ENCODE results near the gene CALHM6. TPM values are rescaled to one million over a fixed set of nuclear protein-coding genes. Genes with fewer than 3 reads are reported as not detected.

The CALHM6 gene
- total and polyA plus RNA-seq, 2 donors (not counting 1 experiment from before 2014, with no cell fraction given) = 30.6 to 68.4 TPM

DNA sequence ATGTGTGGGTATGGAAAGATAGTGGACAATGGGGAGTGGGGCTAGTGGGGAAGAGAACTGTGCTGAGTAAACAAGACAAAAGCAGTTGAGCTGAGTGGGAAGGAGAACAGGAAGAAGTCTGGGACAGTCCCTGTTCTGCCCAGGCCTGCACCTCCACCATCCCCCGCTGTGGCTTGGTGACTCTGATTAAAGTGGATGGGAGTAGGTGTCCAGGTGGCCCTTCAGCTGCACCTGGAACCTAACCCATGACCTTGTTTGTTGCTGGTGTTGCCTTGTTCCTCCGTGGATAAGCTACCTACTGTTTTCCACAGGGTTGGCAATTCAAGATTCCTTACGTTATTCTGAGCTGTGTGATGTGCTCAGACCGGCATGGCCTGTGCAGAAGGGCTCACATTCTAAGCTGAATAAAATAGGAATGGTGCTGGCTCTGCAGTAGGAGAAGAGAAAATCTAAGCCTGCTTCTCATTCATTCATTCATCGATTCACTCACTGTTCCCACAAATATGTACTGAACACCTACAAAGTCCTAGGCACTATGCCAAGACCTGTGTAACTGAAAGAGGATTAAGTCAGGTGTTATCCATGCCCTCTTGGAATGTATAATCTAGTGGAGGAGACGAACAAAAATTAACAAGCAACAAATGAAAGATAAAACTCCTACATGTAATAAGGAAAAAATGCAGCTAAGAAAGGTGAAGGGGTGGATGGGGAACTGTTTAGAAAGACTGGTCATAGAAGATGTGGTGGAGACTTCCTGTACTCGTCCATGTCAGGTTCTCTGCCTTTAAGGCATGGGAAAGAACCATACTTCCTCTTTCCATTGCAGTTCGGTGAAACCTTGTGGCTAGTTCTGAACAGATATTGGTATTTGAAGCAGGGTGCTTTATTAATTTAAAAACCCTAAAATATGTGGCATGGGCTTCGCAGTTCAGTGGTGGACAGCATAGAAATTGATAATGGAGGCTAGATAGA lies 10.1 kb upstream of the CALHM6 start:
- H3K4me1 Mint-ChIP-seq = peaks cover 33% of the 10 kb centered on the region
- no peaks in the 10 kb centered on the region for H3K9me3 Mint-ChIP-seq (ENCODE audit: insufficient read depth)
- Histone ChIP-seq H3K27ac (ENCODE audit: low read length in 2 of 2) (no peak overlapping the region), H3K9me3 (ENCODE audit: control extremely low read depth in 1 of 3, control insufficient read depth in 2 of 3, insufficient read depth in 1 of 3, low read length in 2 of 3) (no peaks in the 10 kb centered on the region), H3K4me1 (ENCODE audit: control insufficient read depth in 2 of 2, insufficient read depth in 2 of 2, low read length in 2 of 2) (peaks cover 15 to 19% of the 10 kb centered on the region in 2 donors), H3K79me2 (ENCODE audit: control insufficient read depth, insufficient read depth, low read length) (no peaks in the 10 kb centered on the region), H3K27me3 (replicated peaks in 1 of 4; ENCODE audit: control extremely low read depth in 1 of 4, control insufficient read depth in 3 of 4, insufficient read depth in 4 of 4, low read length in 3 of 4) (no peaks in the 10 kb centered on the region), H4K20me1 (ENCODE audit: control insufficient read depth, insufficient read depth, low read length, poor library complexity, severe bottlenecking) (no peaks in the 10 kb centered on the region), H3K9ac (ENCODE audit: low read length) (no peak overlapping the region), H2AFZ (ENCODE audit: insufficient read depth, low read depth, low read length, poor library complexity, severe bottlenecking) (no peak overlapping the region), H3K36me3 (replicated peaks in 1 of 2; ENCODE audit: control extremely low read depth in 1 of 2, control insufficient read depth in 1 of 2, extremely low read depth in 1 of 2, insufficient read depth in 2 of 2, low read length in 1 of 2) (no peaks in the 10 kb centered on the region), H3K4me3 (ENCODE audit: control extremely low read depth in 1 of 5, extremely low read depth in 1 of 5, insufficient read depth in 1 of 5, low read depth in 2 of 5, low read length in 4 of 5) (no peak overlapping the region), H3K4me2 (replicated peaks; ENCODE audit: low read depth, low read length, poor library complexity, severe bottlenecking) (peak overlapping the region; percentile 42)
- ChIA-PET POLR2A (interaction anchor here (0.7 kb wide), 1 partner anchor 65 kb away, joined by 5 read pairs; no protein-coding TSS in a partner anchor), CTCF (interaction anchor here (0.6 to 1.9 kb wide), 6 partner anchors 9 to 234 kb away, joined by 3 to 10 read pairs (median 4); partner anchors contain the start of gene DSE)
- WGBS (ENCODE audit: insufficient coverage) = 61% methylated on average over 2 of the region's 9 CpGs
- intact Hi-C loops (cut with micrococcal nuclease) = loop anchor here (1.0 kb wide), 1 partner anchor 11 kb away; no protein-coding TSS in a partner anchor
- peak overlapping the region; percentile 76 for H3K27ac Mint-ChIP-seq
- no peak for TF ChIP-seq EZH2 (IDR thresholded peaks at IDR 0.05; ENCODE audit: borderline replicate concordance, insufficient read depth, low read depth, low read length, poor library complexity, severe bottlenecking)
- TF ChIP-seq, protein P1, sequence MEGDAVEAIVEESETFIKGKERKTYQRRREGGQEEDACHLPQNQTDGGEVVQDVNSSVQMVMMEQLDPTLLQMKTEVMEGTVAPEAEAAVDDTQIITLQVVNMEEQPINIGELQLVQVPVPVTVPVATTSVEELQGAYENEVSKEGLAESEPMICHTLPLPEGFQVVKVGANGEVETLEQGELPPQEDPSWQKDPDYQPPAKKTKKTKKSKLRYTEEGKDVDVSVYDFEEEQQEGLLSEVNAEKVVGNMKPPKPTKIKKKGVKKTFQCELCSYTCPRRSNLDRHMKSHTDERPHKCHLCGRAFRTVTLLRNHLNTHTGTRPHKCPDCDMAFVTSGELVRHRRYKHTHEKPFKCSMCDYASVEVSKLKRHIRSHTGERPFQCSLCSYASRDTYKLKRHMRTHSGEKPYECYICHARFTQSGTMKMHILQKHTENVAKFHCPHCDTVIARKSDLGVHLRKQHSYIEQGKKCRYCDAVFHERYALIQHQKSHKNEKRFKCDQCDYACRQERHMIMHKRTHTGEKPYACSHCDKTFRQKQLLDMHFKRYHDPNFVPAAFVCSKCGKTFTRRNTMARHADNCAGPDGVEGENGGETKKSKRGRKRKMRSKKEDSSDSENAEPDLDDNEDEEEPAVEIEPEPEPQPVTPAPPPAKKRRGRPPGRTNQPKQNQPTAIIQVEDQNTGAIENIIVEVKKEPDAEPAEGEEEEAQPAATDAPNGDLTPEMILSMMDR (IDR thresholded peaks at IDR 0.05) = no peak
- peak; percentile 69 for DNase-seq
- no peaks in the 10 kb centered on the region for H3K27me3 Mint-ChIP-seq
- ATAC-seq (ENCODE audit: low read depth) = peak; percentile 88
- peak overlapping the region; percentile 54 for H3K4me3 Mint-ChIP-seq

DNA sequence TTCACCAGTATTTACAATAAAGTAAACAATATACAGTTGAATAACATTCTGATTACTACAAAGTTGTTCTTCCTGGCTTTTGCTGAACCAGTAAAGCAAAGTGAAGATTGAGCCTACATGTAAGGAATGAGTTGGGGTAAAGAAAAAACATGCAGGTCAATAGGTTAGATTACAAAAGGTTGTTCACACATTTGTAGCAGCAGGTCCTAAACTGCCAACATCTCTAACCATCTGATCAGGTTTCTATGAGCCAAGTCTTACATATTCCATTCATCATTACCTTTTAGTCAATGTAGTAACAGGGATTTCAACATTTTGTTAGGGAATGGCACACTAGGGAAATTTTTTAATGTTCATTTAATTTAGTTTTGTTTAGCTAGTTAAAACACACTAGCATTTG lies 9.3 kb upstream of the CALHM6 start:
- H3K36me3 ChIP-seq (replicated peaks in 1 of 2; ENCODE audit: control extremely low read depth in 1 of 2, control insufficient read depth in 1 of 2, extremely low read depth in 1 of 2, insufficient read depth in 2 of 2, low read length in 1 of 2) = no peaks in the 10 kb centered on the region
- intact Hi-C loops (cut with micrococcal nuclease) = loop anchor here (1.0 kb wide), 1 partner anchor 10 kb away; no protein-coding TSS in a partner anchor
- no peak overlapping the region for H3K9ac ChIP-seq (ENCODE audit: low read length)
- TF ChIP-seq, protein P1 (IDR thresholded peaks at IDR 0.05) = no peak
- no peak for TF ChIP-seq EZH2 (IDR thresholded peaks at IDR 0.05; ENCODE audit: borderline replicate concordance, insufficient read depth, low read depth, low read length, poor library complexity, severe bottlenecking)
- no peak overlapping the region for H3K4me3 ChIP-seq (ENCODE audit: control extremely low read depth in 1 of 5, extremely low read depth in 1 of 5, insufficient read depth in 1 of 5, low read depth in 2 of 5, low read length in 4 of 5)
- no peaks in the 10 kb centered on the region for H3K27me3 ChIP-seq (replicated peaks in 1 of 4; ENCODE audit: control extremely low read depth in 1 of 4, control insufficient read depth in 3 of 4, insufficient read depth in 4 of 4, low read length in 3 of 4)
- no peak overlapping the region for H3K4me2 ChIP-seq (replicated peaks; ENCODE audit: low read depth, low read length, poor library complexity, severe bottlenecking)
- CTCF ChIA-PET = interaction anchor here (0.6 to 1.9 kb wide), 3 partner anchors 8 to 164 kb away, joined by 3 to 10 read pairs (median 3); no protein-coding TSS in a partner anchor
- no peaks in the 10 kb centered on the region for H3K79me2 ChIP-seq (ENCODE audit: control insufficient read depth, insufficient read depth, low read length)
- Mint-ChIP-seq H3K27ac (no peak overlapping the region), H3K4me1 (peaks cover 31% of the 10 kb centered on the region), H3K27me3 (no peaks in the 10 kb centered on the region), H3K4me3 (no peak overlapping the region), H3K9me3 (ENCODE audit: insufficient read depth) (no peaks in the 10 kb centered on the region)
- DNase-seq = no peak
- POLR2A ChIA-PET = no interaction called here
- H3K27ac ChIP-seq (ENCODE audit: low read length in 2 of 2) = no peak overlapping the region
- no peak for ATAC-seq (ENCODE audit: low read depth)
- no peak overlapping the region for H2AFZ ChIP-seq (ENCODE audit: insufficient read depth, low read depth, low read length, poor library complexity, severe bottlenecking)
- H3K4me1 ChIP-seq (ENCODE audit: control insufficient read depth in 2 of 2, insufficient read depth in 2 of 2, low read length in 2 of 2) = peaks cover 15 to 18% of the 10 kb centered on the region in 2 donors
- H4K20me1 ChIP-seq (ENCODE audit: control insufficient read depth, insufficient read depth, low read length, poor library complexity, severe bottlenecking) = no peaks in the 10 kb centered on the region
- H3K9me3 ChIP-seq (ENCODE audit: control extremely low read depth in 1 of 3, control insufficient read depth in 2 of 3, insufficient read depth in 1 of 3, low read length in 2 of 3) = no peaks in the 10 kb centered on the region
